GM21619 (cell line): ENCODE measurements around the gene RPS6KA4.
"Not testable (repeated sequence)": the region's sequence is repeated elsewhere in the genome, so short reads cannot be mapped to it uniquely, and the experiment has no call there.

Experiments
- ATAC-seq: cut with Tn5 transposase; IDR thresholded peaks from one replicate; pipeline ENCODE4 v1.9.1; 2021; ENCODE audit not compliant: unreplicated experiment

Gene RPS6KA4

DNA sequence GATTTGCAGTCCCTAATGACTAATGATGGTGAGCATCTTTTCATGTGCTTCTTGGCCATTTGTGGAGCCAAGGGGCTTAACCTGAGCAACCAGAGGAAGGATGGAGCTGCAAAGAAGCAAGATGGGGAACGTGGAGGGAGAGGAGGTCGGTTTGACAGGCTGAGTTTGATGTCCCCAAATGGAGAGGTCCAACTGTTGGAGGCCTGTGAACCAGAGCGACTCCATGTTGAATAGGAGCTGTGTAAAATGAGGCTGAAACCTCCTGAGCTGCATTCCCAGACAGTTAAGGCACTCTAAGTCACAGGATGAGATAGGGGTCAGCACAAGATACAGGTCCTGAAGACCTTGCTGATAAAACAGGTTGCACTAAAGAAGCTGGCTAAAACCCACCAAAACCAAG lies 54.5 kb downstream of the RPS6KA4 start:
- ATAC-seq: no peak

DNA sequence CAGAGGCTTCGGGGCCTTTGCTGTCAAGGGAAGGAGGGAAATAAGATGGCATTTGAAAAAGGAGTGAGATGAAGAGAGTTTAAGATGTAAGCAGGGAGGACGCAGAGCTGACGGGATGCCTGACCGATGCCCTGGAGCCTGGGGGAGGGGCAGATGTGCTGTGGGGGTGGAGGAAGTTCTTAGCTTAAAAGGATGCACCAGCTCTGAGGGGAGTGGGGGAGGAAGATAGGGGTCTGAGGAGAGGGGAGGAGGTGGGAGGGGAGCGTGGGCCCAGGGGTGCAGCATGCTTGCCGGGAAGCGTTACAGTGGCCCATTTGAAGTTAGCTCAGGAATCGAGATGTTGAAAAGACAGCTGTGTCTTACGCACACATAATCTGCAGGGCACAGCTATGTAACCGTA lies 56.3 kb downstream of the RPS6KA4 start:
- ATAC-seq: no peak

DNA sequence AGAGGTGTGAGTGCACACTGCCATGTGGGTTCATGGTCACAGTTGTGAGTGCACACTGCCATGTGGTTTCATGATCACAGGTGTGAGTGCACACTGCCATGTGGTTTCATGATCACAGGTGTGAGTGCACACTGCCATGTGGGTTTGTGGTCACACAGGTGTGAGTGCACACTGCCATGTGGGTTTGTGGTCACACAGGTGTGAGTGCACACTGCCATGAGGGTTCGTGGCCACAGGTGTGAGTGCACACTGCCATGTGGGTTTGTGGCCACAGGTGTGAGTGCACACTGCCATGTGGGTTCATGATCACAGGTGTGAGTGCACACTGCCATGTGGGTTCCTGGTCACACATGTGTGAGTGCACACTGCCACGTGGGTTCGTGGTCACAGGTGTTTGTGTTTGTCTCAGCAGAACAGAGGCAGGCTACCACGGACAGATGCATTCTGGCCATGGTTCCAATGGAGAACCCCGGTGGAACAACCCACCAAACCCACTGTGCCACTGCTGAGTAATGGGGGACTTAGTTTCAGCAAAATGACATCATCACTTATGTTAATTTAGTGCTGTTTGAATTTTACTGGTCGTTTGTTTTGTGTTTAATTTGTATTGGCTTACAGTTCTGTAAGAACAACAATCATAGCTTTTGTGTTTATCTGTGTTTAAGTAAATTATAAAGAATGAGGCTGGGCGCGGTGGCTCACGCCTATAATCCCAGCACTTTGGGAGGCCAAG lies 57.2 kb downstream of the RPS6KA4 start:
- no peak for ATAC-seq

DNA sequence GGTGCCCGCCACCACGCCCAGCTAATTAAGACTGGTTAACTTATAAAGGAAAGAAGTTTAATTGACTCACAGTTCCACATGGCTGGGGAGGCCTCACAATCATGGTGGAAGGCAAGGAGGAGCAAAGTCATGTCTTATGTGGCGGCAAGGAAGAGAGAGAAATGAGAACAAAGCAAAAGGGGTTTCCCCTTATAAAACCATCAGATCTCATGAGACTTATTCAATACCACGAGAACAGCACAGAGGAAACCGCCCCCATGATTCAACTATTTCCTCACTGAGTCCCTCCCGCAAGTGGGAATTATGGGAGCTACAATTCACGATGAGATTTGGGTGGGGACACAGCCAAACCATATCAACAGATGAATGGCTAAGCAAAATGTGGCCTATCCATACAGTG lies 59.3 kb downstream of the RPS6KA4 start:
- not testable (repeated sequence) for ATAC-seq

DNA sequence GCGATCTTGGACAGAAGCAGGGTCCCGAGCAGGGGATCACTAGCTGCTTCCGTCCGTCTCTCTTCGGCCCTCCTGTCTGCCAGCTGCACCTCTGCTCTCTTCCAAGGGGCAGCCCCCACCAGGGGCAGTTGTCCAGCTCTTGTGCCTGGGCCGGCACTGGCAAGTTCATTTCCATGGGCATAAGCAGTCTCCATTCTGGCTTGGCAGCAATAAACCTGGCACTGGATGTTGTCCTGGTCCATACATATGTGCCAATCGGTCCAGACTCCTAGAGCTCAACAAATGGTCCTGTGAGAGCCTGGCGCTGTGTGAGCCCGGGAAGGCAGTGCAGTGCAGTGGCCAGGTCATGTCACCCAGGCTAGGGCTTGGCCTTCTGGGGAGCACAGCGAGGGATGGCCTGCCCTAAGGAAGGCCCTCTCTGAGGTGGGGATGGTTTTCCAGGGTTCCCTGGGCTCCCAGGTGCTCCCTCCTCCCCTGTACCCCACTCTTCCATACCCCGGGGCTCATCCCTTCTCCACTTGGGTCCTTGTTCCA lies 60.4 kb downstream of the RPS6KA4 start:
- ATAC-seq: no peak

DNA sequence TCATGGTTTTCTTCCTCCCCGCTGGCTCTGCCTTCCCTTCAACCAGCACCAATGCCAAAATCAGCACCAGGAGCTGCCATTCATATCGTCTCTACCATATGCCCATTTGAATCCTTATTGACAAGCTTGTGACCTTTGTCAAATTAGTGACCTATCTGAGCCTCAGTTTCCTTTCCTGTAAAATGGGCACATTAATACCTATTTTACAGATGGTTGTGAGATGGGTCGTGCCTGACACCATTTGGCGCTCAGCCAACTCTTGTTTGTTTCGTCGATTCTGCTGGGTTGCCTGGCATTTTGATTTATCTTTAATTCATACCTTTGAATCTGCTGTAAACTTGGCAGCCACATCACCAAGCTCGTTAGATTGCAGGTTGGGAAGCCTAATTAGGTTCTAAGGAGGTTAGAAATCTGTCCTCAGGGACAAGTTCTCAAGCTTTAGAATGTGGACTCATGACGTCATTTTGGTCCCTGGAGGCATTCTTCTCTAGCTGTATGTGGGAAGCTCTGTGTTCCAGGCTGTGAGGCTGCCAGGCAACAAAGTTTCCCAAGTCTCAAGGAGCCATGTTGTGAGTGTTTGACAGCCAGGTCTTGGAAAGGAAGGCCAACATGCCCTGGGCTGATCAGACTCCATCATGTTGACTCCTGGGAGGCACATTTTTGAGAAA lies 61.0 kb downstream of the RPS6KA4 start:
- ATAC-seq: no peak
